Body of pancreas (tissue), 4 donors: ENCODE data around the gene IVD.

ENCODE experiments used
- CTCF ChIP-seq, 7 experiments: fragments of 450-650 bp in 4 of 7; fragments of 200-600 bp in 3 of 7; sonication (generic) in 3 of 7; IDR thresholded peaks; one replicate each; pipeline ENCODE4 v1.5.1; 2016 to 2019; ENCODE audit warnings: antibody characterized with exemption in 7 of 7
- POLR2A ChIP-seq, 3 donors: fragments of 450-650 bp; IDR thresholded peaks; one replicate each; pipeline ENCODE4 v1.6.1; 2016; ENCODE audit warnings: antibody characterized with exemption in 3 of 3, mild to moderate bottlenecking in 2 of 3

- TF ChIP-seq POLR2A (IDR thresholded peaks at IDR 0.05), result no peak
- TF ChIP-seq CTCF (IDR thresholded peaks at IDR 0.05), result no peak
These were observed 37.7 kb downstream of the IVD start for GRCh38 chr15:40443255-40443654.
